Measurements from ENCODE around the gene PRLHR. TPM values are rescaled to one million over a fixed set of nuclear protein-coding genes. Genes with fewer than 3 reads are reported as not detected.
A peak's percentile ranks its signal among the peaks of the same experiment; 100 is the strongest.

PRLHR gene
- total and polyA plus RNA-seq, 2 of the 4 experiments (the other 2 are of a cell fraction): not detected

DNA sequence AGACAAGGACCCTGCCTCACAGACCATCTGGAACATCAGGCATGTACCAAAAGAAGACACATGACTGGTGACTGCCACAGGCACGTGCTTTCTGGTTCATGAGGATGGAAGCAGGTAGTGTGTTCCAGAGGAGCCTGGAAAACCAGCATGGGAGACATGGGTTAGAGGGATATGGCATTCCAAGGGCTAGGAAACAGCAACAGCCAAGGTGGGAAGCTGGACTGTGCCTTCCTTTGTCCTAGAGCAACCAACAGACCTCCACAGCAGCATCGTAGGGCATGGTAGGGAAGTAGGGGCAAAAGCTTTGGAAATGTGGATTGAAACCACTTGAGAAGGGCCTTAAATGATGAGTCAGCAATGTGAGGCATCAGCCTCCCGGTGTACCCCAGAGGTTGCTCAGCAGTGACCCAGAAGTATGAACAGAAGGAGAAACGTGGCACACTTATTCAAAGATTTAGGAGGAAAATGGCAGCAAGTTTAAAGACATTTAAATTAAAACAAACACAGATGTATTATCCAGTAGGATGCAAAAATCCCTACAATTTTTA, 51.0 kb downstream of the PRLHR start:
- H3K27ac ChIP-seq (ENCODE audit: insufficient read depth, low read length): no peak overlapping the region
- no peak overlapping the region for H4K5ac ChIP-seq (ENCODE audit: low read depth, low read length)
- H3K4me3 ChIP-seq (ENCODE audit: insufficient read depth, low read depth, low read length): no peak overlapping the region
- no peak overlapping the region for H3K4me2 ChIP-seq (ENCODE audit: low read depth, low read length)
- no peak overlapping the region for H2BK120ac ChIP-seq (ENCODE audit: low read depth, low read length)
- H3K14ac ChIP-seq (replicated peaks; ENCODE audit: low read depth, low read length): no peak overlapping the region
- H2BK5ac ChIP-seq (ENCODE audit: low read depth, low read length, poor library complexity, severe bottlenecking): no peak overlapping the region
- no peak overlapping the region for H3K56ac ChIP-seq (ENCODE audit: extremely low read depth, insufficient read depth, low read length)
- H3K23ac ChIP-seq (ENCODE audit: low read depth, low read length): no peak overlapping the region
- H4K20me1 ChIP-seq (ENCODE audit: insufficient read depth, low read length): no peaks in the 10 kb centered on the region
- no peak overlapping the region for H3K18ac ChIP-seq (ENCODE audit: low read depth, low read length)
- no peak overlapping the region for H4K8ac ChIP-seq (ENCODE audit: low read depth in 2 of 2, low read length in 2 of 2)
- H3K79me1 ChIP-seq (ENCODE audit: low read depth in 1 of 2, low read length in 2 of 2): no peaks in the 10 kb centered on the region
- H2AK9ac ChIP-seq (replicated peaks; ENCODE audit: low read depth, low read length, poor library complexity): peak overlapping the region; percentile 25
- H3K9ac ChIP-seq (ENCODE audit: low read depth, low read length): no peak overlapping the region
- no peaks in the 10 kb centered on the region for H3K36me3 ChIP-seq (ENCODE audit: control insufficient read depth, insufficient read depth, low read length)
- H3K9me1 ChIP-seq (ENCODE audit: insufficient read depth, low read length): no peaks in the 10 kb centered on the region
- intact Hi-C loops (cut with micrococcal nuclease): no loop called here
- no peak overlapping the region for H3K4ac ChIP-seq (ENCODE audit: low read depth, low read length)
- no peak for TF ChIP-seq CEBPB (IDR thresholded peaks at IDR 0.05; ENCODE audit: low read depth, low read length)
- peak; percentile 96 for TF ChIP-seq MAFK (IDR thresholded peaks at IDR 0.05; ENCODE audit: low read depth, low read length)
- no peak for TF ChIP-seq RFX5 (IDR thresholded peaks at IDR 0.05; ENCODE audit: low read depth, low read length)
- TF ChIP-seq MAZ (IDR thresholded peaks at IDR 0.05; ENCODE audit: borderline replicate concordance, low read depth, low read length): no peak
- TF ChIP-seq RCOR1 (IDR thresholded peaks at IDR 0.05; ENCODE audit: insufficient replicate concordance, low read length): no peak
- TF ChIP-seq SMC3 (IDR thresholded peaks at IDR 0.05; ENCODE audit: low read depth, low read length): no peak
- no peak for TF ChIP-seq NFE2L2 (IDR thresholded peaks at IDR 0.05; ENCODE audit: low read depth, low read length)
- ATAC-seq (ENCODE audit: low read depth) (no peak), DNase-seq (no peak)
- H2BK20ac ChIP-seq (ENCODE audit: low read depth, low read length): no peak overlapping the region
- dilution Hi-C loops (cut with HindIII; ENCODE audit: low sequenced_read_pairs, unreplicated experiment): no loop called here
- no TSS peak for BruUV-seq (replicated peaks)
- H3K9me3 ChIP-seq (ENCODE audit: control insufficient read depth, insufficient read depth, low read length): no peaks in the 10 kb centered on the region
- peak overlapping the region; percentile 51 for H2AFZ ChIP-seq (replicated peaks; ENCODE audit: low read length, poor library complexity)
- WGBS, 2 experiments (ENCODE audit: extremely low coverage in 2 of 2, insufficient read length in 1 of 2): no CpG with 5 or more reads among the region's 4 CpGs
- no peak overlapping the region for H4K91ac ChIP-seq (ENCODE audit: insufficient read depth, low read depth, low read length)
- H3K27me3 ChIP-seq (ENCODE audit: control insufficient read depth, insufficient read depth, low read length): no peaks in the 10 kb centered on the region
- H2AK5ac ChIP-seq (ENCODE audit: low read depth, low read length): no peak overlapping the region
- ChIA-PET POLR2A (ENCODE audit: unreplicated experiment) (no interaction called here), CTCF (no interaction called here)
- no peak overlapping the region for H2BK15ac ChIP-seq (ENCODE audit: low read depth, low read length)
- in situ Hi-C loops (cut with MboI; ENCODE audit: low sequenced_read_pairs): no loop called here
- H3K4me1 ChIP-seq (ENCODE audit: control insufficient read depth, insufficient read depth, low read length): no peaks in the 10 kb centered on the region
